GM23338 (cell line): ENCODE results near the gene TENM4. TPM values are rescaled to one million over a fixed set of nuclear protein-coding genes. Genes with fewer than 3 reads are reported as not detected.

Experiments
- ATAC-seq: fragments of 200-7000 bp; cut with Tn5 transposase; 3 replicates; pipeline ENCODE4 v1.9.1; 2020
- DNase-seq: peaks from one replicate; pipeline ENCODE4 v3.0.0-alpha.2; 2015; ENCODE audit warnings: low spot score
- H2AFZ ChIP-seq: fragments of 200-600 bp; sonication (generic); 2 replicates; pipeline ENCODE4 v1.8.0; 2016; ENCODE audit warnings: antibody characterized with exemption, mild to moderate bottlenecking, moderate library complexity
- H3F3A ChIP-seq: fragments of 200-600 bp; sonication (generic); replicated peaks from 2 replicates; pipeline ENCODE4 v1.8.0; 2017; ENCODE audit warnings: antibody characterized with exemption, mixed run types, low read depth
- H3K27ac ChIP-seq: fragments of 200-600 bp; sonication (generic); 2 replicates; pipeline ENCODE4 v1.6.1; 2016; ENCODE audit warnings: low read depth
- H3K27me3 ChIP-seq: fragments of 200-600 bp; sonication (generic); 2 replicates; pipeline ENCODE4 v1.8.0; 2016; ENCODE audit warnings: mild to moderate bottlenecking, mixed run types, moderate library complexity; ENCODE audit not compliant: insufficient read depth
- H3K36me3 ChIP-seq: fragments of 200-600 bp; sonication (generic); 2 replicates; pipeline ENCODE4 v1.8.0; 2016; ENCODE audit warnings: mild to moderate bottlenecking; ENCODE audit not compliant: insufficient read depth
- H3K4me1 ChIP-seq: fragments of 200-600 bp; sonication (generic); 2 replicates; pipeline ENCODE4 v1.8.0; 2016; ENCODE audit warnings: mild to moderate bottlenecking, moderate library complexity; ENCODE audit not compliant: insufficient read depth
- H3K4me2 ChIP-seq: fragments of 200-600 bp; sonication (generic); 2 replicates; pipeline ENCODE4 v1.7.1; 2017; ENCODE audit warnings: mixed run types
- H3K4me3 ChIP-seq: fragments of 200-600 bp; sonication (generic); 2 replicates; pipeline ENCODE4 v1.6.1; 2016; ENCODE audit warnings: mixed run types
- H3K79me2 ChIP-seq: fragments of 200-600 bp; sonication (generic); replicated peaks from 2 replicates; pipeline ENCODE4 v1.8.0; 2017; ENCODE audit warnings: mild to moderate bottlenecking; ENCODE audit not compliant: insufficient read depth
- H3K9me2 ChIP-seq: fragments of 200-600 bp; sonication (generic); 2 replicates; pipeline ENCODE4 v1.8.0; 2017; ENCODE audit not compliant: insufficient read depth
- H4K20me1 ChIP-seq: fragments of 200-600 bp; sonication (generic); replicated peaks from 2 replicates; pipeline ENCODE4 v1.8.0; 2017; ENCODE audit warnings: mild to moderate bottlenecking; ENCODE audit not compliant: insufficient read depth
- H3K27ac Mint-ChIP-seq: 2 replicates; pipeline ENCODE4 v1.8.0; 2020; ENCODE audit warnings: inconsistent platforms, mild to moderate bottlenecking, moderate library complexity, mixed read lengths
- H3K27me3 Mint-ChIP-seq: 3 replicates; pipeline ENCODE4 v1.8.0; 2022; ENCODE audit warnings: low read depth, mild to moderate bottlenecking, moderate library complexity, mixed read lengths, inconsistent platforms; ENCODE audit not compliant: insufficient read depth, poor library complexity
- H3K36me3 Mint-ChIP-seq: 3 replicates; pipeline ENCODE4 v1.8.0; 2021; ENCODE audit warnings: low read depth, mild to moderate bottlenecking, inconsistent platforms, moderate library complexity, mixed read lengths
- H3K4me1 Mint-ChIP-seq: 3 replicates; pipeline ENCODE4 v1.8.0; 2020; ENCODE audit warnings: mild to moderate bottlenecking, inconsistent platforms, mixed read lengths
- H3K4me3 Mint-ChIP-seq: 3 replicates; pipeline ENCODE4 v1.8.0; 2021; ENCODE audit warnings: moderate library complexity, mild to moderate bottlenecking, inconsistent platforms, mixed read lengths
- H3K9me3 Mint-ChIP-seq: 3 replicates; pipeline ENCODE4 v1.8.0; 2020; ENCODE audit warnings: moderate library complexity, mild to moderate bottlenecking, inconsistent platforms, mixed read lengths
- CREB1 ChIP-seq: fragments of 250-450 bp; sonication (Bioruptor Pico); IDR thresholded peaks from 2 replicates; pipeline ENCODE4 v1.5.0; 2020; ENCODE audit warnings: low read depth, mild to moderate bottlenecking, moderate library complexity
- EZH2 ChIP-seq: fragments of 200-600 bp; sonication (generic); IDR thresholded peaks from one replicate; pipeline ENCODE4 v1.8.0; 2017; ENCODE audit warnings: antibody characterized with exemption, mild to moderate bottlenecking, low read depth; ENCODE audit not compliant: unreplicated experiment
- JUNB ChIP-seq: IDR thresholded peaks from one replicate; pipeline ENCODE4 v1.6.1; 2016; ENCODE audit warnings: antibody characterized with exemption; ENCODE audit not compliant: unreplicated experiment
- POLR2AphosphoS5 ChIP-seq: IDR thresholded peaks from 2 replicates; pipeline ENCODE4 v1.6.1; 2016; ENCODE audit warnings: antibody characterized with exemption, low read depth
- STAT1 ChIP-seq: IDR thresholded peaks from one replicate; pipeline ENCODE4 v1.6.1; 2016; ENCODE audit warnings: antibody characterized with exemption; ENCODE audit not compliant: unreplicated experiment
- ZNF331 ChIP-seq: fragments of 250-450 bp; sonication (Bioruptor Pico); IDR thresholded peaks from 2 replicates; pipeline ENCODE4 v1.5.0; 2020; ENCODE audit warnings: low read depth, mild to moderate bottlenecking, moderate library complexity
- polyA plus RNA-seq: library from polyadenylated mRNA; unstranded; fragments of >200 nt; fragmentation: Nextera tagmentation; extraction: Ambion mirVana; gene quantifications from 2 replicates; pipeline ENCODE4 v1.2.1, GENCODE V29; 2016
- total RNA-seq: library from RNA; depleted of rRNA; stranded (reverse); fragments of >200 nt; shearing (Covaris generic); gene quantifications from 2 replicates; pipeline ENCODE4 v1.2.3, GENCODE V29; 2014
- TF ChIP-seq, protein P1 (sequence below): fragments of 250-450 bp; sonication (Bioruptor Pico); IDR thresholded peaks from 2 replicates; pipeline ENCODE4 v1.5.0; 2020; ENCODE audit warnings: mild to moderate bottlenecking, moderate library complexity
- TF ChIP-seq, protein P2 (sequence below), 2 experiments: fragments of 200-600 bp in 1 of 2; sonication (generic) in 1 of 2; conservative IDR thresholded peaks; 2 replicates each; pipeline versions ENCODE4 v1.5.1 to v1.6.1; 2016 to 2017; ENCODE audit warnings: antibody characterized with exemption in 2 of 2, low read depth in 2 of 2, mild to moderate bottlenecking in 2 of 2, moderate library complexity in 1 of 2

The TENM4 gene
- total and polyA plus RNA-seq, 2 experiments from 2014 or later, result 7.3 TPM

DNA sequence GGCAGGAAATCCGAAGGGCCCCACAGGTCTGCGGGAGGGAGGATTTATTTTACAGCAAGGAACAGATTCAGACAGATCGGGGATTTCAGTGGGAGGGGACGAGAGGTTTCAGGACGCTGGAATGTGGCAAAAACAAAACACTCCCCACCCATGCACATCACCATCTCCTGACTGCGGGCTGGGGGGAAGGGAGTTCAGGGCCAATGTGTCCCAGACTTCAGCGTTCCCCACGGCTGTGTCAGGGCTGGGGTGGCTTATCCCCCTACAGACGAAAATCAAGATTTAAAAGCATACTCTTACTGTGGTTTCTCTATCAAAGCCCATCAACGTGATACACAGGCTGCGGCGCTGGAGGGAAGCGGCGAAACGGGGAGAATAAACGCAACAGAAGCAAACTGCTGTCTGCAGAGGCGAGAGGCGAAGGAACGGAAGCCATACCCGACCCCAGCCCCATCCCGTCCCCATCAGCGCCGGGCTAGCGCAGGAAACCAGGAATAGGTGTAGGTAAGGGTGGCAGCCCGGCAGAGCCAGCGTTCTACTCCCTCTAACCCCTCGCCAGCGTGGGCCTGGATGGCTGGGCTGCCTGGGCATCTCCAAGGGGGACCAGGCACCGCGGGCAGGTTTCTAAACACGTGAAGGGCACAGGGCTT, 2.7 kb downstream of the TENM4 start (continued):
- TF ChIP-seq, protein P1, sequence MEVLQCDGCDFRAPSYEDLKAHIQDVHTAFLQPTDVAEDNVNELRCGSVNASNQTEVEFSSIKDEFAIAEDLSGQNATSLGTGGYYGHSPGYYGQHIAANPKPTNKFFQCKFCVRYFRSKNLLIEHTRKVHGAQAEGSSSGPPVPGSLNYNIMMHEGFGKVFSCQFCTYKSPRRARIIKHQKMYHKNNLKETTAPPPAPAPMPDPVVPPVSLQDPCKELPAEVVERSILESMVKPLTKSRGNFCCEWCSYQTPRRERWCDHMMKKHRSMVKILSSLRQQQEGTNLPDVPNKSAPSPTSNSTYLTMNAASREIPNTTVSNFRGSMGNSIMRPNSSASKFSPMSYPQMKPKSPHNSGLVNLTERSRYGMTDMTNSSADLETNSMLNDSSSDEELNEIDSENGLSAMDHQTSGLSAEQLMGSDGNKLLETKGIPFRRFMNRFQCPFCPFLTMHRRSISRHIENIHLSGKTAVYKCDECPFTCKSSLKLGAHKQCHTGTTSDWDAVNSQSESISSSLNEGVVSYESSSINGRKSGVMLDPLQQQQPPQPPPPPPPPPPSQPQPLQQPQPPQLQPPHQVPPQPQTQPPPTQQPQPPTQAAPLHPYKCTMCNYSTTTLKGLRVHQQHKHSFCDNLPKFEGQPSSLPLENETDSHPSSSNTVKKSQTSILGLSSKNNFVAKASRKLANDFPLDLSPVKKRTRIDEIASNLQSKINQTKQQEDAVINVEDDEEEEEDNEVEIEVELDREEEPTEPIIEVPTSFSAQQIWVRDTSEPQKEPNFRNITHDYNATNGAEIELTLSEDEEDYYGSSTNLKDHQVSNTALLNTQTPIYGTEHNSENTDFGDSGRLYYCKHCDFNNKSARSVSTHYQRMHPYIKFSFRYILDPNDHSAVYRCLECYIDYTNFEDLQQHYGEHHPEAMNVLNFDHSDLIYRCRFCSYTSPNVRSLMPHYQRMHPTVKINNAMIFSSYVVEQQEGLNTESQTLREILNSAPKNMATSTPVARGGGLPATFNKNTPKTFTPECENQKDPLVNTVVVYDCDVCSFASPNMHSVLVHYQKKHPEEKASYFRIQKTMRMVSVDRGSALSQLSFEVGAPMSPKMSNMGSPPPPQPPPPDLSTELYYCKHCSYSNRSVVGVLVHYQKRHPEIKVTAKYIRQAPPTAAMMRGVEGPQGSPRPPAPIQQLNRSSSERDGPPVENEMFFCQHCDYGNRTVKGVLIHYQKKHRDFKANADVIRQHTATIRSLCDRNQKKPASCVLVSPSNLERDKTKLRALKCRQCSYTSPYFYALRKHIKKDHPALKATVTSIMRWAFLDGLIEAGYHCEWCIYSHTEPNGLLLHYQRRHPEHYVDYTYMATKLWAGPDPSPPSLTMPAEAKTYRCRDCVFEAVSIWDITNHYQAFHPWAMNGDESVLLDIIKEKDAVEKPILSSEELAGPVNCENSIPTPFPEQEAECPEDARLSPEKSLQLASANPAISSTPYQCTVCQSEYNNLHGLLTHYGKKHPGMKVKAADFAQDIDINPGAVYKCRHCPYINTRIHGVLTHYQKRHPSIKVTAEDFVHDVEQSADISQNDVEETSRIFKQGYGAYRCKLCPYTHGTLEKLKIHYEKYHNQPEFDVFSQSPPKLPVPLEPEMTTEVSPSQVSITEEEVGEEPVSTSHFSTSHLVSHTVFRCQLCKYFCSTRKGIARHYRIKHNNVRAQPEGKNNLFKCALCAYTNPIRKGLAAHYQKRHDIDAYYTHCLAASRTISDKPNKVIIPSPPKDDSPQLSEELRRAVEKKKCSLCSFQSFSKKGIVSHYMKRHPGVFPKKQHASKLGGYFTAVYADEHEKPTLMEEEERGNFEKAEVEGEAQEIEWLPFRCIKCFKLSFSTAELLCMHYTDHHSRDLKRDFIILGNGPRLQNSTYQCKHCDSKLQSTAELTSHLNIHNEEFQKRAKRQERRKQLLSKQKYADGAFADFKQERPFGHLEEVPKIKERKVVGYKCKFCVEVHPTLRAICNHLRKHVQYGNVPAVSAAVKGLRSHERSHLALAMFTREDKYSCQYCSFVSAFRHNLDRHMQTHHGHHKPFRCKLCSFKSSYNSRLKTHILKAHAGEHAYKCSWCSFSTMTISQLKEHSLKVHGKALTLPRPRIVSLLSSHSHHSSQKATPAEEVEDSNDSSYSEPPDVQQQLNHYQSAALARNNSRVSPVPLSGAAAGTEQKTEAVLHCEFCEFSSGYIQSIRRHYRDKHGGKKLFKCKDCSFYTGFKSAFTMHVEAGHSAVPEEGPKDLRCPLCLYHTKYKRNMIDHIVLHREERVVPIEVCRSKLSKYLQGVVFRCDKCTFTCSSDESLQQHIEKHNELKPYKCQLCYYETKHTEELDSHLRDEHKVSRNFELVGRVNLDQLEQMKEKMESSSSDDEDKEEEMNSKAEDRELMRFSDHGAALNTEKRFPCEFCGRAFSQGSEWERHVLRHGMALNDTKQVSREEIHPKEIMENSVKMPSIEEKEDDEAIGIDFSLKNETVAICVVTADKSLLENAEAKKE (CRISPR knock-in tag), result no peak
- TF ChIP-seq EZH2 (peak; percentile 51), STAT1 (no peak), CREB1 (no peak), JUNB (no peak), POLR2AphosphoS5 (0 out of 2 replicates have a peak, but pooled peaks have one; percentile 4)

DNA sequence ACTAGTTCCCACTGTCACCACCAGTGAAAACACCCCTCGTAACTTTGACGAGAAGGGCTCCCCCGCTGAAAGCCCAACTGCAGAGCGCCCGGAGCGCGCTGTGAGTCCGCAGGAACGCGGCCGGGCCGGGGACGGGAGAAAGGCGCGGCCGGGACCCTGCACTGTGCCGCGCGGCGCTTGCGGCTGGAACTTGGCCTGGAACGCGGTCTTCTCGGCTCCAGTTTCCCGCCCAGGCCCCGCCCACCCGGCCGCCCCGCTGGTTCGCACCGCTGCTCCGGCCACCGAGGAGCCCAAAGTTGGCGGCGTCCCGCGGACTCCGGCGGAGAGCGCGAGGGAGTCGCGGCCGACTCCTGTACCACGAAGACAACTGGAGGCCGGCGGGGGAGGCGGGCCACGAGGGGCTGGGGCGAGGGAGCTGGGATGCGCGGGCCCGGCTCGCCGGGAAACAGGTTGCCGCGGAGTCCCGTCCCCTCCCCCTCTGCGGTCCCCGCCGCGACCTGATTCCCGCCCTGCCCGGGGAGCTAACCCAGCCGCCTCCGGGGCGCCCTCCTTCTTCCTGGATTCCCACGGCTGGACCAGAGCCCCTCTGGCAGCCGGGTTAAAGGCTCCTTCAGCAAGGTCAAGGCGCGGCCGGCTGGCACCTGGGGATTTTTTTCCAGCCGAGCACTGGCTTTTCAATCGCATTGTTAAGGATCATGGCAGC, 3.4 kb downstream of the TENM4 start:
- Histone ChIP-seq H3K4me2 (peak overlapping the region; percentile 98), H3K27me3 (peaks cover 97% of the 10 kb centered on the region), H3K4me1 (peaks cover 45% of the 10 kb centered on the region), H3K9me2 (no peaks in the 10 kb centered on the region), H4K20me1 (peaks cover 12% of the 10 kb centered on the region; the same call in 1 of the 2 replicates), H3F3A (no peaks in the 10 kb centered on the region), H3K36me3 (no peaks in the 10 kb centered on the region), H3K79me2 (0 out of 2 replicates have a peak, but pooled peaks cover 8% of the 10 kb centered on the region), H3K27ac (no peak overlapping the region), H2AFZ (peak overlapping the region; percentile 96), H3K4me3 (peak overlapping the region; percentile 83)
- DNase-seq (peak; percentile 89), ATAC-seq (peak; percentile 61)
- Mint-ChIP-seq H3K4me3 (peak overlapping the region; percentile 82), H3K27me3 (peaks cover 61% of the 10 kb centered on the region), H3K4me1 (peaks cover 50% of the 10 kb centered on the region), H3K36me3 (no peaks in the 10 kb centered on the region; the same call in 1 of the 3 replicates), H3K9me3 (peaks cover 4% of the 10 kb centered on the region), H3K27ac (peak overlapping the region; percentile 79)
- no peak for TF ChIP-seq ZNF331 (CRISPR knock-in tag)
- TF ChIP-seq, protein P2, sequence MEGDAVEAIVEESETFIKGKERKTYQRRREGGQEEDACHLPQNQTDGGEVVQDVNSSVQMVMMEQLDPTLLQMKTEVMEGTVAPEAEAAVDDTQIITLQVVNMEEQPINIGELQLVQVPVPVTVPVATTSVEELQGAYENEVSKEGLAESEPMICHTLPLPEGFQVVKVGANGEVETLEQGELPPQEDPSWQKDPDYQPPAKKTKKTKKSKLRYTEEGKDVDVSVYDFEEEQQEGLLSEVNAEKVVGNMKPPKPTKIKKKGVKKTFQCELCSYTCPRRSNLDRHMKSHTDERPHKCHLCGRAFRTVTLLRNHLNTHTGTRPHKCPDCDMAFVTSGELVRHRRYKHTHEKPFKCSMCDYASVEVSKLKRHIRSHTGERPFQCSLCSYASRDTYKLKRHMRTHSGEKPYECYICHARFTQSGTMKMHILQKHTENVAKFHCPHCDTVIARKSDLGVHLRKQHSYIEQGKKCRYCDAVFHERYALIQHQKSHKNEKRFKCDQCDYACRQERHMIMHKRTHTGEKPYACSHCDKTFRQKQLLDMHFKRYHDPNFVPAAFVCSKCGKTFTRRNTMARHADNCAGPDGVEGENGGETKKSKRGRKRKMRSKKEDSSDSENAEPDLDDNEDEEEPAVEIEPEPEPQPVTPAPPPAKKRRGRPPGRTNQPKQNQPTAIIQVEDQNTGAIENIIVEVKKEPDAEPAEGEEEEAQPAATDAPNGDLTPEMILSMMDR (conservative IDR thresholded peaks at IDR 0.05; ENCODE audit: low read depth in 2 of 2), result no peak
